K562 (cell line): ENCODE data around the gene NFE2. TPM values are rescaled to one million over a fixed set of nuclear protein-coding genes. Genes with fewer than 3 reads are reported as not detected.

Experiments
- CXXC5 ChIP-seq: fragments of 250-450 bp; sonication (Bioruptor Pico); IDR thresholded peaks from 2 replicates; pipeline ENCODE4 v1.8.0; 2022; ENCODE audit warnings: inconsistent platforms, mild to moderate bottlenecking, moderate library complexity
- LEF1 ChIP-seq: fragments of 450-650 bp; IDR thresholded peaks from 2 replicates; pipeline ENCODE4 v1.6.1; 2016; ENCODE audit warnings: mild to moderate bottlenecking
- NFRKB ChIP-seq: fragments of 450-650 bp; IDR thresholded peaks from 2 replicates; pipeline ENCODE4 v1.6.1; 2016; ENCODE audit warnings: low read depth
- NRF1 ChIP-seq, 2 experiments: fragments of 450-650 bp; IDR thresholded peaks in 1 of 2; conservative IDR thresholded peaks in 1 of 2; 2 replicates each; pipeline ENCODE4 v1.6.1; 2014; ENCODE audit warnings: mild to moderate bottlenecking in 2 of 2
- PREB ChIP-seq: sonication (generic); formaldehyde crosslinking; IDR thresholded peaks from 2 replicates; pipeline ENCODE4 v1.8.1; 2023; ENCODE audit warnings: mild to moderate bottlenecking, missing genetic modification reagents
- RBM25 ChIP-seq: fragments of 200-400 bp; formaldehyde crosslinking; IDR thresholded peaks from 2 replicates; pipeline ENCODE4 v1.6.1; 2018; ENCODE audit warnings: low read length, low read depth, moderate library complexity; ENCODE audit not compliant: severe bottlenecking
- RFX7 ChIP-seq: fragments of 250-450 bp; sonication (Bioruptor Pico); IDR thresholded peaks from 2 replicates; pipeline ENCODE4 v1.5.1; 2021; ENCODE audit warnings: mild to moderate bottlenecking
- SRSF3 ChIP-seq: fragments of 200-400 bp; formaldehyde crosslinking; IDR thresholded peaks from 2 replicates; pipeline ENCODE4 v1.6.1; 2016; ENCODE audit warnings: mild to moderate bottlenecking, low read length, moderate library complexity; ENCODE audit not compliant: insufficient read depth
- SRSF9 ChIP-seq: fragments of 200-400 bp; formaldehyde crosslinking; IDR thresholded peaks from 2 replicates; pipeline ENCODE4 v1.6.1; 2017; ENCODE audit warnings: low read depth, low read length, borderline replicate concordance
- SUPT5H ChIP-seq: fragments of 450-650 bp; IDR thresholded peaks from 2 replicates; pipeline ENCODE4 v1.6.1; 2016
- TCF3 ChIP-seq: sonication (generic); formaldehyde crosslinking; IDR thresholded peaks from 2 replicates; pipeline ENCODE4 v1.4.0; 2020; ENCODE audit warnings: mild to moderate bottlenecking, missing genetic modification reagents
- TRIM25 ChIP-seq: fragments of 450-650 bp; IDR thresholded peaks from 2 replicates; pipeline ENCODE4 v1.7.0; 2016; ENCODE audit warnings: borderline replicate concordance
- YBX1 ChIP-seq: fragments of 450-650 bp; IDR thresholded peaks from 2 replicates; pipeline ENCODE4 v1.7.1; 2016; ENCODE audit warnings: mild to moderate bottlenecking
- ZBED1 ChIP-seq: IDR thresholded peaks from 2 replicates; pipeline ENCODE4 v1.6.1; 2014
- ZNF24 ChIP-seq: fragments of 450-650 bp; IDR thresholded peaks from 2 replicates; pipeline ENCODE4 v1.6.1; 2016
- ZNF444 ChIP-seq: fragments of 250-450 bp; sonication (Bioruptor Pico); IDR thresholded peaks from 2 replicates; pipeline ENCODE4 v1.4.0; 2020; ENCODE audit warnings: mild to moderate bottlenecking, moderate library complexity
- polyA plus RNA-seq, 8 experiments: library from polyadenylated mRNA; depleted of rRNA in 4 of 8; stranded (reverse) in 5 of 8; unstranded in 3 of 8; fragments of >200 nt; fragmentation: Nextera tagmentation in 2 of 8; fragmentation: Illumina TruSeq in 1 of 8; extraction: Ambion mirVana in 2 of 8; extraction: Trizol in 1 of 8; gene quantifications; 2 replicates each; pipeline versions ENCODE4 v1.2.1 to v1.2.3, GENCODE V29; 2011 to 2014; ENCODE audit warnings: inconsistent platforms in 1 of 8, missing spikeins in 1 of 8
- total RNA-seq, 7 experiments: library from RNA; depleted of rRNA in 6 of 7; stranded (reverse); fragments of >200 nt in 6 of 7; fragmentation: Illumina TruSeq in 2 of 7; extraction: Trizol in 2 of 7; gene quantifications; 2 replicates each; pipeline versions ENCODE4 v1.2.1 to v1.2.3, GENCODE V29; 2011 to 2021; ENCODE audit warnings: low replicate concordance in 1 of 7
- TF ChIP-seq, protein P1 (sequence below): fragments of 450-650 bp; IDR thresholded peaks from 2 replicates; pipeline ENCODE4 v1.7.1; 2018; ENCODE audit warnings: mild to moderate bottlenecking, low read depth; ENCODE audit not compliant: partially characterized antibody
- TF ChIP-seq, protein P2 (sequence below): sonication (generic); formaldehyde crosslinking; IDR thresholded peaks from 2 replicates; pipeline ENCODE4 v1.8.0; 2022; ENCODE audit warnings: mild to moderate bottlenecking, missing genetic modification reagents

NFE2 gene
- total and polyA plus RNA-seq, 9 of the 15 experiments (the other 6 are each of a cell fraction or from before 2014, with no cell fraction given) = 12.3 to 282 (median 208) TPM

GRCh38 chr12:54292083-54292930 is 8.5 kb downstream of the NFE2 start (continued):
- TF ChIP-seq SRSF3 (no peak), TCF3 (peak; percentile 17; the same call in 1 of the 2 replicates), NRF1 (conservative IDR thresholded peaks at IDR 0.05 in 1 of 2, IDR thresholded peaks at IDR 0.05 in 1 of 2) (peak; percentile 71 to 76), RFX7 (CRISPR knock-in tag) (no peak), TRIM25 (no peak), ZBED1 (0 out of 2 replicates have a peak, but pooled peaks have one; percentile 42), NFRKB (no peak), SUPT5H (0 out of 2 replicates have a peak, but pooled peaks have one; percentile 12), YBX1 (no peak), ZNF444 (CRISPR knock-in tag) (no peak), SRSF9 (no peak), RBM25 (no peak), ZNF24 (no peak), CXXC5 (CRISPR knock-in tag) (peak; percentile 29), PREB (CRISPR knock-in tag) (0 out of 2 replicates have a peak, but pooled peaks have one; percentile 76), LEF1 (no peak)
- TF ChIP-seq, protein P1, sequence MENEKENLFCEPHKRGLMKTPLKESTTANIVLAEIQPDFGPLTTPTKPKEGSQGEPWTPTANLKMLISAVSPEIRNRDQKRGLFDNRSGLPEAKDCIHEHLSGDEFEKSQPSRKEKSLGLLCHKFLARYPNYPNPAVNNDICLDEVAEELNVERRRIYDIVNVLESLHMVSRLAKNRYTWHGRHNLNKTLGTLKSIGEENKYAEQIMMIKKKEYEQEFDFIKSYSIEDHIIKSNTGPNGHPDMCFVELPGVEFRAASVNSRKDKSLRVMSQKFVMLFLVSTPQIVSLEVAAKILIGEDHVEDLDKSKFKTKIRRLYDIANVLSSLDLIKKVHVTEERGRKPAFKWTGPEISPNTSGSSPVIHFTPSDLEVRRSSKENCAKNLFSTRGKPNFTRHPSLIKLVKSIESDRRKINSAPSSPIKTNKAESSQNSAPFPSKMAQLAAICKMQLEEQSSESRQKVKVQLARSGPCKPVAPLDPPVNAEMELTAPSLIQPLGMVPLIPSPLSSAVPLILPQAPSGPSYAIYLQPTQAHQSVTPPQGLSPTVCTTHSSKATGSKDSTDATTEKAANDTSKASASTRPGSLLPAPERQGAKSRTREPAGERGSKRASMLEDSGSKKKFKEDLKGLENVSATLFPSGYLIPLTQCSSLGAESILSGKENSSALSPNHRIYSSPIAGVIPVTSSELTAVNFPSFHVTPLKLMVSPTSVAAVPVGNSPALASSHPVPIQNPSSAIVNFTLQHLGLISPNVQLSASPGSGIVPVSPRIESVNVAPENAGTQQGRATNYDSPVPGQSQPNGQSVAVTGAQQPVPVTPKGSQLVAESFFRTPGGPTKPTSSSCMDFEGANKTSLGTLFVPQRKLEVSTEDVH = peak; percentile 39
- TF ChIP-seq, protein P2, sequence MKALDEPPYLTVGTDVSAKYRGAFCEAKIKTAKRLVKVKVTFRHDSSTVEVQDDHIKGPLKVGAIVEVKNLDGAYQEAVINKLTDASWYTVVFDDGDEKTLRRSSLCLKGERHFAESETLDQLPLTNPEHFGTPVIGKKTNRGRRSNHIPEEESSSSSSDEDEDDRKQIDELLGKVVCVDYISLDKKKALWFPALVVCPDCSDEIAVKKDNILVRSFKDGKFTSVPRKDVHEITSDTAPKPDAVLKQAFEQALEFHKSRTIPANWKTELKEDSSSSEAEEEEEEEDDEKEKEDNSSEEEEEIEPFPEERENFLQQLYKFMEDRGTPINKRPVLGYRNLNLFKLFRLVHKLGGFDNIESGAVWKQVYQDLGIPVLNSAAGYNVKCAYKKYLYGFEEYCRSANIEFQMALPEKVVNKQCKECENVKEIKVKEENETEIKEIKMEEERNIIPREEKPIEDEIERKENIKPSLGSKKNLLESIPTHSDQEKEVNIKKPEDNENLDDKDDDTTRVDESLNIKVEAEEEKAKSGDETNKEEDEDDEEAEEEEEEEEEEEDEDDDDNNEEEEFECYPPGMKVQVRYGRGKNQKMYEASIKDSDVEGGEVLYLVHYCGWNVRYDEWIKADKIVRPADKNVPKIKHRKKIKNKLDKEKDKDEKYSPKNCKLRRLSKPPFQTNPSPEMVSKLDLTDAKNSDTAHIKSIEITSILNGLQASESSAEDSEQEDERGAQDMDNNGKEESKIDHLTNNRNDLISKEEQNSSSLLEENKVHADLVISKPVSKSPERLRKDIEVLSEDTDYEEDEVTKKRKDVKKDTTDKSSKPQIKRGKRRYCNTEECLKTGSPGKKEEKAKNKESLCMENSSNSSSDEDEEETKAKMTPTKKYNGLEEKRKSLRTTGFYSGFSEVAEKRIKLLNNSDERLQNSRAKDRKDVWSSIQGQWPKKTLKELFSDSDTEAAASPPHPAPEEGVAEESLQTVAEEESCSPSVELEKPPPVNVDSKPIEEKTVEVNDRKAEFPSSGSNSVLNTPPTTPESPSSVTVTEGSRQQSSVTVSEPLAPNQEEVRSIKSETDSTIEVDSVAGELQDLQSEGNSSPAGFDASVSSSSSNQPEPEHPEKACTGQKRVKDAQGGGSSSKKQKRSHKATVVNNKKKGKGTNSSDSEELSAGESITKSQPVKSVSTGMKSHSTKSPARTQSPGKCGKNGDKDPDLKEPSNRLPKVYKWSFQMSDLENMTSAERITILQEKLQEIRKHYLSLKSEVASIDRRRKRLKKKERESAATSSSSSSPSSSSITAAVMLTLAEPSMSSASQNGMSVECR (CRISPR knock-in tag) = 0 out of 2 replicates have a peak, but pooled peaks have one; percentile 31
